ENCODE results near the gene UNC45A.

GRCh38 chr15:90950676-90951075, 15.6 kb downstream of the UNC45A start:
- TF ChIP-seq, protein P1, sequence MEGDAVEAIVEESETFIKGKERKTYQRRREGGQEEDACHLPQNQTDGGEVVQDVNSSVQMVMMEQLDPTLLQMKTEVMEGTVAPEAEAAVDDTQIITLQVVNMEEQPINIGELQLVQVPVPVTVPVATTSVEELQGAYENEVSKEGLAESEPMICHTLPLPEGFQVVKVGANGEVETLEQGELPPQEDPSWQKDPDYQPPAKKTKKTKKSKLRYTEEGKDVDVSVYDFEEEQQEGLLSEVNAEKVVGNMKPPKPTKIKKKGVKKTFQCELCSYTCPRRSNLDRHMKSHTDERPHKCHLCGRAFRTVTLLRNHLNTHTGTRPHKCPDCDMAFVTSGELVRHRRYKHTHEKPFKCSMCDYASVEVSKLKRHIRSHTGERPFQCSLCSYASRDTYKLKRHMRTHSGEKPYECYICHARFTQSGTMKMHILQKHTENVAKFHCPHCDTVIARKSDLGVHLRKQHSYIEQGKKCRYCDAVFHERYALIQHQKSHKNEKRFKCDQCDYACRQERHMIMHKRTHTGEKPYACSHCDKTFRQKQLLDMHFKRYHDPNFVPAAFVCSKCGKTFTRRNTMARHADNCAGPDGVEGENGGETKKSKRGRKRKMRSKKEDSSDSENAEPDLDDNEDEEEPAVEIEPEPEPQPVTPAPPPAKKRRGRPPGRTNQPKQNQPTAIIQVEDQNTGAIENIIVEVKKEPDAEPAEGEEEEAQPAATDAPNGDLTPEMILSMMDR (IDR thresholded peaks at IDR 0.05) = no peak
- TF ChIP-seq REST (IDR thresholded peaks at IDR 0.05; ENCODE audit: insufficient read depth in 1 of 2, low read depth in 2 of 2, low read length in 1 of 2) (no peak), POLR2AphosphoS5 (IDR thresholded peaks at IDR 0.05; ENCODE audit: low read depth, low read length) (no peak), SIN3A (IDR thresholded peaks at IDR 0.05; ENCODE audit: borderline replicate concordance, insufficient read depth, low read depth, low read length) (no peak)

Data from Panc1 (cell line).